Amniotic epithelial cell (primary cell): ENCODE data around the gene PLEKHA5.
"Not testable (repeated sequence)": the region's sequence is repeated elsewhere in the genome, so short reads cannot be mapped to it uniquely, and the experiment has no call there.

Experiments used
- DNase-seq: peaks from one replicate; pipeline ENCODE4 v3.0.0-alpha.2; 2010; ENCODE audit warnings: low read depth

PLEKHA5 gene

GRCh38 chr12:19277711-19278110, 148.2 kb downstream of the PLEKHA5 start:
- DNase-seq = no peak

DNA sequence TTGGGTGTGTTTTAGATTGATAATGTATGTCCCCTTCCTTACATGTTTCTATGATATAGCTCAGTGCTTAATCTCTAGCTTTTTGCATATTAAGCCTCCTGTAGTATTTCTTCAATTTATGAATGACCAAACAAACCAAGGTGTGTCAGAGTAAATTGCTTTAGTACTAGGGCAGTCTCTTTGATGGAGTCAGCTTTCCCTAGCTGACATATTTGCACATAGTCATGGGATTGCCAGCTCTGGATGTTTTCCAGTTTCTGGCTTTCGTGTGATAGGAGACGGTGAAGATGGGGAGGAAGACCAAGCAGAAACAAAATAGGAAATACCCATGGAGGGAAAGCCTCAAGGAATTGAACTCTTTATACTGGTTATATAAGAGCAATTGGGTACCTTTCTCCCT, 148.9 kb downstream of the PLEKHA5 start:
- no peak for DNase-seq

DNA sequence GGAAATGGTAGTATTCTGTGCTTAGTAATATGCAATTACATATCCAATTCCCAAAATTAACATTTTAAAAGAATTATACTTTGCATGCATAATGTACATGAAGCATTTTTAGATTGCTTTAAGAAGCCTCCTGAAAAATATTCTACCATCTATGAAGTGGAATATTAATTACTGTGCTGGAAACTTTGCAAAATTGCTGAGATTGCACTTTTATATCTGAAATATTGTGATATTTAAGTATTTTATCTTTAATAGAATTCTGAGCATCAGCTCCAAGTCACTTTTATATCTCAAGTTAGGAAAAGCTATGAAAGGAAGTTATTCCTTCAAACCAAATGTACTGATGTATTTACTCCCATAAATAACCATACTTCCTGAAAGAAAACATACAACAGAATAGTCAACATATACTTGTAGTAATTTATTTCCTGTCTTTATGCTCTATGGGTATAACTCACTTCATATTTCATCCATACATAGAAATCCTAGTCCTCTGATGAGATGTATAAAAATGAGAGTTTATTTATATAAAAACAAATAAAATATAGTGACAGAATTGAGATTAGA, 152.7 kb downstream of the PLEKHA5 start:
- DNase-seq = no peak

GRCh38 chr12:19284658-19285057, 155.1 kb downstream of the PLEKHA5 start:
- no peak for DNase-seq

- no peak for DNase-seq
These were observed 156.4 kb downstream of the PLEKHA5 start for GRCh38 chr12:19285793-19286448.

- peak; percentile 61 for DNase-seq
These were observed 157.8 kb downstream of the PLEKHA5 start for GRCh38 chr12:19287302-19287701.

GRCh38 chr12:19288161-19288560, 158.6 kb downstream of the PLEKHA5 start:
- no peak for DNase-seq

DNA sequence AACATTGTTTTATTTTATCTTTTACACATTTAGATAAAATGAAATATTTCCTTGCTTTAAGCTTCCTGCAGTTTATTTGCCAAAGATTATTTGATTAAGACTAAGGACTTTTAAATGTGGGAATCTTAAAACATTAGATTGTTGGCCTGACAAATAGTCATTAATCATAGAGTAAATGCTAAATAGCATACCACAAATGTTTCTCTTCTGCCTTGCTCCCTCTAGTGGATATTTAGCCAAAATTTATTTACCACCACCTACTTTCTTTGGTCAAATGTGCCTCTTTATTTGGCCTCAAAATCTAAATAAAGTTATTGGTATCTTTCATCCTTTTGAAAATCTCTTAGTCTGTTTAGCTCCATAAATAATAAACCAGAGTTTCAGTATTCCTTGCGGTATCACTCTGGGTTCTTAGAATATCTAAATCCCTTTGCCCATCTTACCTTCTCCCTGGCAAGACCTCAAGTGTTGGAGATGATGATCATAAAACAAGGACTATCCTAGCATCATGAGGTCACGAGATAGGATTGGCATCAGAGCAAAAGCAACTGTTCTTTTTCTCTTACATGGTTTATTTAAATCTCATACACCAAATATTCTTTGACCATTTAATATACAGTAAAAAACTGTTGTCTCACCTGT, 159.2 kb downstream of the PLEKHA5 start:
- DNase-seq = peak; percentile 52

GRCh38 chr12:19298836-19299605, 169.5 kb downstream of the PLEKHA5 start:
- DNase-seq = peak; percentile 31

GRCh38 chr12:19299765-19300164, 170.2 kb downstream of the PLEKHA5 start:
- peak; percentile 78 for DNase-seq

- no peak for DNase-seq
These were observed 171.7 kb downstream of the PLEKHA5 start for GRCh38 chr12:19301223-19301622.

DNA sequence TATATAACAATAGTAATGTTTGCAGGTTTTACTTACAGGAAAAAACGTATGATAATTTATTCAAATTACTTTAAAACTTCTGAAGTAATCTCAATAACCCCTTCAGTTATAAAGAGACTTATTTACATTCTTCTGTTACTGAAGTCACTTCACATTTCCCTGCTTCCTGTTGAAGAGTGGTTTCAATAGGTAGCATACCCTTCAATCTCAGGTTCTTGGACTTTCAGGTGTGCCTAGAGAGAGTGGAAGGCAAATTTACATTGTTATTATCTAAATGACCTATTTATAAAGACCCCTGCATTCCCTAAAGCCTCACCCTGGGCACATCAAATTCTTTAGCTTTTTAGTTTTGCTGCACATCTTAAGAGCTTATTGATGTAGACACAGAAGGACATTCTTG, 172.2 kb downstream of the PLEKHA5 start:
- no peak for DNase-seq

- no peak for DNase-seq
These were observed 172.6 kb downstream of the PLEKHA5 start for GRCh38 chr12:19302100-19302640.

DNA sequence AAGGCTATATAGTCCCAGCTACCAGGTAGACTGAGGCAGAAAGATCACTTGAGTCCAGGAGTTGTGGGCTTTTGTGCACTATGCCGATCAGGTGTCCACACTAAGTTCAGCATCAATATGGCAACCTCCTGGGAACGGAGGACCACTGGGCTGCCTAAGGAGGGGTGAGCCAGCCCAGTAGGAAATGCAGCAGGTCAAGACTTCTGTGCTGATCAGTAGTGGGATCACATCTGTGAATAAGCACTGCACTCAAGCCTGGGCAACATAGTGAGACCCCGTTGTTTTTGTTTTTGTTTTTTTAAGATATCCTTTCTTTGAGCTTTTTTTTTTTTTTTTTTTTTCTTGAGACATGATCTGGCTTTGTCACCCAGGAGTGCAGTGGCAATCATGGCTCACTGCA, 174.0 kb downstream of the PLEKHA5 start:
- DNase-seq = no peak

DNA sequence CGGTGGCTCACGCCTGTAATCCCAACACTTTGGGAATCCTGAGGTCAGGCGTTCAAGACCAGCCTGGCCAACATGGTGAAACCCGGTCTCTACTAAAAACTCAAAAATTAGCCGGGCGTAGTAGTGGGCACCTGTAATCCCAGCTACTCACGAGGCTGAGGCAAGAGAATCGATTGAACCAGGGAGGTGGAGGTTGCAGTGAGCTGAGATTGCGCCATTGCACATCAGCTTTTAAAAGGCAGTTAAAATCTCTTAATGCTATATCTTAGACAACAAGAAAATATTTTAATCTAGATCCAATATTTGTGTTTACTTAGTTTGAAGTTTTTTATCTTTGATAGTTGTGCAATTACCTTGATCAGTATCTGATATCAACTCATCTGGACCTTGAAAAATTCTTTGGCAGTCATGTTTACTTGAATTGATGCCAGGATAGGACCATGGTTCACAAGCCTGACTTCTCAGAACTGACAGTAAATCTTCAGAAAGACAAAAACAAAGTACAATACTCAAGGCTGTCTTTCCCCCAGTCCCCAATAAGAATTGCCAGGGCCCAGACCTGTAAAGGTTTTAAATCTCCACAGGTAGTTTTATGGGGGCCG, 174.7 kb downstream of the PLEKHA5 start:
- peak; percentile 16 for DNase-seq

GRCh38 chr12:19305621-19306020, 176.1 kb downstream of the PLEKHA5 start:
- DNase-seq = not testable (repeated sequence)

DNA sequence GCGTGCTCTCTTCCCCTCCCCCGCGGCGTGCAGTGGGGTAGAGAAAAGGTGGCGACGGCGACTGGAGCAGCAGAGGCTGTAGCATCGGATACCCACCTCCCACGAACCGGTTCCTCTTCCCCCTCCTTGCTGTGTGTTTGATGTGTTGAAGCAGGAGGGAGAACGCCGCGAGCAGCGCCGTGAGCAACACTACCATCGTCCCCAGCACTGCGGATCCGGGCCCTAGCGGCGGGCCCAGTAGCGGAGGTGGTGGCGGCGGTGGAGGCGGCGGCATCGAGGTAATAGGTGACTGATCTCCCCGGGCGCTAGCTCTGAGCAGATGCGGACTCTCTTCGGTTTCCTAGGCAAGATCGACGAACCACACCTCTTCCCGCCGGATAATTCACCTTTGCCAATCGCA, 176.8 kb downstream of the PLEKHA5 start:
- DNase-seq = no peak

GRCh38 chr12:19307451-19307850, 177.9 kb downstream of the PLEKHA5 start:
- DNase-seq = no peak

GRCh38 chr12:19311165-19311564, 181.6 kb downstream of the PLEKHA5 start:
- DNase-seq = no peak

- no peak for DNase-seq
These were observed 183.1 kb downstream of the PLEKHA5 start for GRCh38 chr12:19312637-19313036.

GRCh38 chr12:19316425-19316824, 186.9 kb downstream of the PLEKHA5 start:
- DNase-seq = peak; percentile 24

DNA sequence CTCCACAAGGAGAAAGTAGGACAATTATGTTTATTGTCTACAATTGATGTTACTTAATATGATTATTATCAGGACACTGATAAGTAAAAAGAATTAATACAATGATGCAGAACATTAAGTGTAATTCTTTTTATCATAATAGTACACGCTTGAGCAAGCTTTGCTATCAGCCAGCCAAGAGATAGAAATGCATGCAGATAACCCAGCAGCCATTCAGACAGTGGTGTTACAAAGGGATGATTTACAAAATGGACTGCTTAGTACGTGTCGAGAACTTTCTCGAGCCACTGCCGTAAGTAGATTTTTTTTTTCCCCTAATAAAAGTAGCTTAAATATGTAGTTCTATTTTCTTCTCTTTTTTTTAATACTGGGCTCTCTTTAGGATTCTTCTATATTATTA, 192.8 kb downstream of the PLEKHA5 start:
- no peak for DNase-seq
